Inflammatory macrophage treated with lipopolysaccharide for 4 hours (primary cell): ENCODE data around the gene TNNI2.

ENCODE experiments used
- DNase-seq: peaks from one replicate; pipeline ENCODE4 v3.0.0-alpha.2; 2020

The TNNI2 gene

GRCh38 chr11:1834779-1835670 is 3.8 kb upstream of the TNNI2 start, which contains the start of gene SYT8:
TSS of gene SYT8 (plus strand) at chr11:1834990. CDS start at chr11:1835106, 116 bp downstream.
- DNase-seq, result no peak

GRCh38 chr11:1835671-1836010 is 3.1 kb upstream of the TNNI2 start:
- DNase-seq, result no peak

DNA sequence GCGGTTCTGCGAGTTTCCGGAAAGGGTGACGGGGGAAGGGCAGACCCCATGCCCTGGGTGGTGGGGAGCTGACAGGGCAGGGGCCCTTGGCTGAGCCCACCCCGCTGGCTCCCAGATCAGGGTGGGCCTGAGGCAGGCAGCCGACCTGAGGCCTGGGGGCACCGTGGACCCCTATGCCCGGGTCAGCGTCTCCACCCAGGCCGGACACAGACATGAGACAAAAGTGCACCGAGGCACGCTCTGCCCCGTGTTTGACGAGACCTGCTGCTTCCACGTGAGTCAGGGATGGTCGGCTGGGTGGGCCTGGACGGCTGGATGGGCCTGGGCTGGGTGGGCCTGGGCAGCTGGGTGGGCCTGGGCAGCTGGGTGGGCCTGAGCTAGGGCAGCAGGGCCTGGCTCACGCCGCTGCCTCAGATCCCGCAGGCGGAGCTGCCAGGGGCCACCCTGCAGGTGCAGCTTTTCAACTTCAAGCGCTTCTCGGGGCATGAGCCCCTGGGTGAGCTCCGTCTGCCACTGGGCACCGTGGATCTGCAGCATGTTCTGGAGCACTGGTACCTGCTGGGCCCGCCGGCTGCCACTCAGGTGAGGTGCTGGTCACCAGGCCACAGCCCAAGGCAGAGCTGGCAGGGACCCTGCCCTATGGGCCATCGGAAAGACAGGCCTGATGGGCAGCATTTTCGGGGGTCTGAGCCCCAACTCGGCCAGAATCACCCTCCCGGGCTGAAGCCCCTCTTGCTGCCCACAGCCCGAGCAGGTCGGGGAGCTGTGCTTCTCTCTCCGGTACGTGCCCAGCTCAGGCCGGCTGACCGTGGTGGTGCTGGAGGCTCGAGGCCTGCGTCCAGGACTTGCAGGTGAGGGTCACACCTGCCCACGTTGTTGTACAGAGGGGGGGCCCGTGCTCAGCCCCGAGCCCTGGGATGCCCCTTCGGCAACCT is 2.5 kb upstream of the TNNI2 start:
- DNase-seq, result no peak

- DNase-seq, result peak; percentile 53
Measured at GRCh38 chr11:1837171-1838076, 1.4 kb upstream of the TNNI2 start.

DNA sequence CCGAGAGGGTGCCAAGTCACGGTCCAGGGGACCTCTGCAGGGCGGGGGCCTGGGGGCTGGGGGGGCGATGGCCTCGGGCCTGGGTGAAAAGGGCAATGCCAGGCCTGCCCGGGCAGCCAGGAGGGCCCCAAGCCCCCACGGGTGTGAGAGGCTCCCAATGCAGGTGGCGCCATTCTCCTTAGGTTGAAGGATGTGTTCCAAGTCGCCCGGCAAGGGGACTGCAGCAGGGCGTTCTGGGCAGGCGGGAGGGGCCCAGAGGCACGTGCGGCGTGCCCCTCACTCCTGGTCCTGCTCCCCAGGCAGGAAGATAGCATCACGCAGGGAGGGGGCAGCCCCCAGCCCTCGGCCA is 730 bp upstream of the TNNI2 start:
- DNase-seq, result no peak

DNA sequence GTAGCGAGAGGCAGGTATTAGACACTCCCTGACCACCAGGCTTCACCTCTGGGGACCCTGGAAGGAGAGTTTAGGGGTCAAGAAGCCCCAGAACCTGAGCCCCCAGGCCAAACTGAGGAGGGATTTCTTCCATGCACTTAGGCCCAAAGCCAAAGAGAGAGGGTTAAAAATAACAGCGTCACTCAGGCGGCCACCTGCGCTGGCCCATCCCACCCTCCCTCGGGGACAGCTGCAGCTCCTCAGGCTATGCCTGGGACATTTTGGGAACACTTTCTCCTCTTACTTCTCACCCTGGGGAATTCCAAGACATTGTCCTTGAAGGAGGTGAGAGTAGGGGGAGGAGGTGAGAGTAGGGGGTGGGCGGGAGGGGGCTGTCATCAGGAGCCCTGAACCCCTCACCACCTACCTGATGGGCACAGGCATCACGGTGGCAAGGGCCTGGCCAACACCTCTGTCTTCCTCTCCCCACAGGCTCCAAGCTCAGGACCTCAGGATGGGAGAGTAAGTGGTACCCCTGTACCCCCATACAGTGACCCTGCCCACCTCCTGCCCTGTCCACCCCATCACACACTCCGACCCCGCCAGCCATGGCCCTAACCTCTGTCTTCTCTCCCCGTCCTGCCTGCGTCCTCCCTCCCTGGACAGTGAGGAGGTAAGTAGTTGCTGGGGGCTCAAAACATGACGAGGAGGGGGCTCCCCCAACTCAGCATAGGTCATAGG is 583 bp downstream of the TNNI2 start:
- no peak for DNase-seq

DNA sequence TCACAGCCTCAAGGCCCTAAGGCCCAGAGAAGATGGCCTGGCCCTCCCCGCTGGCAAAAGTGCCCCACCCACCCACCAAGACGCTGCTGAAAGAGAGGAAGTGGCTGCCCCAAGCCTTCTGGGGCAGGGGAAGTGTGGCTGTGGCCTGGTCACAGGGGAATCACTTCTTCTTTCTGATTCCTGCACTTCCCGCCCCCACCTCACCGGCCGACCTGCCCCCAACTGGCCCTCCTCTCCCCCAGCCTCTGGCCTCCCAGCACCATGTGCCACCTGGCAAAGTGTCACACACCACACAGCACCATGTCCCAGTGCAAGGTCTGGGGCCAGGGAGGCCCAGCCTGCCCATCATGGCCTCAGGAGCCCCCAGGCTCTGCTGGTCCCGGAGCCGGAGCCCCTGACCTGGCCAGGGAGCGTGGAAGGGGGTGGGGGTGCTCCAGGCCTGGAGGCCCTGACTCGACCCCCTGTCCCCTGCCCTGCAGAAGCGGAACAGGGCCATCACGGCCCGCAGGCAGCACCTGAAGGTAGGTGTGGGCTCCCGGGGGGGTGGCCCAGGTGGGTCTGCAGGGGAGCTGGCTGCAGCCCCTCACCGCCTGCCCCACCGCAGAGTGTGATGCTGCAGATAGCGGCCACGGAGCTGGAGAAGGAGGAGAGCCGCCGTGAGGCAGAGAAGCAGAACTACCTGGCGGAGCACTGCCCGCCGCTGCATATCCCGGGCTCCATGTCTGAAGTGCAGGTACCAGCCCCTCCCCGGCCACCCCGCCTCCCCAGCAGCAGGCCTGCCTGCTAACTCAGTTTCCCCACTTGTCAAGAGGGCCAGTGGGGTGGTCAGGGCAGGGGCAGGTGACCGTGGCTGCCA is 1.4 kb downstream of the TNNI2 start:
- DNase-seq, result peak; percentile 93

DNA sequence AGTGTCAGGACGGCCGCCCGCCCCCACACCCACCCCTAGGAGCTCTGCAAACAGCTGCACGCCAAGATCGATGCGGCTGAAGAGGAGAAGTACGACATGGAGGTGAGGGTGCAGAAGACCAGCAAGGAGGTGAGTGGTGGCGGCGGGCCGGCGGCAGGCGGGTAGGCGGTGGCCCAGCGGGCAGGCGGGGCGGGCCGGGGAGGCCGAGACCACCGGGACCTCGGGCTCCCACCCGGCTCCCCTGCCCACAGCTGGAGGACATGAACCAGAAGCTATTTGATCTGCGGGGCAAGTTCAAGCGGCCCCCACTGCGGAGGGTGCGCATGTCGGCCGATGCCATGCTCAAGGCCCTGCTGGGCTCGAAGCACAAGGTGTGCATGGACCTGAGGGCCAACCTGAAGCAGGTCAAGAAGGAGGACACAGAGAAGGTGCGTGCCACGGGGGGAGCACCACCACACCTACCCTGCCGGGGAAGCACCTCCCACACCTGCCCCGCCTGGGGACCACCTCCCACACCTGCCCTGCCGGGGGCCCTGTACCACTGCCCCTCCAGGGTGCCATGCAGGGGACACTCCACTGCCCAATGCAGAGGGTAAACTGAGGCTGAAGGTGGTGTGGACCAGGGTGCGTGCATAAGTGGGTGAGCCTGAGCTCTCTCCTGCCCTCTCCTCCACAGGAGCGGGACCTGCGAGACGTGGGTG is 2.1 kb downstream of the TNNI2 start:
- no peak for DNase-seq

- DNase-seq, result no peak
Measured at GRCh38 chr11:1841511-1842148, 2.8 kb downstream of the TNNI2 start.

GRCh38 chr11:1842149-1843097 is 3.6 kb downstream of the TNNI2 start:
- no peak for DNase-seq

GRCh38 chr11:1843098-1843473 is 4.3 kb downstream of the TNNI2 start:
- no peak for DNase-seq

GRCh38 chr11:1843796-1844195 is 5.0 kb downstream of the TNNI2 start:
- DNase-seq, result no peak

DNA sequence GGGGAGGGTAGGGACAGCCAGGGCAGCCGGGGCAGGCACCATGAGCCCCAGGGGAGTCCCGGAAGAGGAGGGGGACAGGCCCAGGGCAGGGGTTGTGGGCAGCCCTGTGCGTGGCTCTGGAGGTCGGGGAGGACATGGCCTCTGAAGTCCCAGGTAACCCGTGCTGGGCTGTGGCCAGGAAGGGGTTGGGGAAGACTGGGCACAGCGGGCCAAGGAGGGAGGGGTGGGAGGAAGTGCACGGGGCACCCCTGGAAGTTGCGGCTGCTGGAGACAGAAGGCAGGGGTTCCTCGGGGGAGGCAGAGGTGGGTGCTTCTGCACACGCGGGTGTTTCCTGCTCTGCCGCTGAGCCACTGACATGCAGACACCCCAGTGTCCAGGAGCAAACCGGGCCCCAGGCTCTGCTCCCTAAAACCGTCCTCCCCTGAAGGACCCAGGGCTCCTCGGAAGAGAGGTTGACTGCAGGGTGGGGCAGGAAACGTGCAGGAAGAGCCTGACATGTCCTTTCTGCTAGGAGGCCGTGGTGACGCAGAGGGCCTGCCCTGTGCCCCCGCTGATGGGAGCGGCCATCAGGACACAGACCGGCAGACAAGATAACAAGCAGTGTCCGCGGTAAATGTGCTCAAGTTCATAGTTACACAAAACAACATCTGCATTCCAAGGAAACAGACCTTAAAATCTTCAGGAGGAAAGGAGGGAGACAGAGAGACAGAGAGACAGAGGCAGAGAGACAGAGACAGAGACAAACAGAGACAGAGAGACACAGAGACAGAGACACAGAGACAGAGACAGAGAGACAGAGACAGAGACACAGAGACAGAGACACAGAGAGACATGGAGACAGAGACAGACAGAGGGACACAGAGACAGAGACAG is 5.7 kb downstream of the TNNI2 start:
- peak; percentile 72 for DNase-seq

GRCh38 chr11:1845095-1845429 is 6.3 kb downstream of the TNNI2 start:
- no peak for DNase-seq

DNA sequence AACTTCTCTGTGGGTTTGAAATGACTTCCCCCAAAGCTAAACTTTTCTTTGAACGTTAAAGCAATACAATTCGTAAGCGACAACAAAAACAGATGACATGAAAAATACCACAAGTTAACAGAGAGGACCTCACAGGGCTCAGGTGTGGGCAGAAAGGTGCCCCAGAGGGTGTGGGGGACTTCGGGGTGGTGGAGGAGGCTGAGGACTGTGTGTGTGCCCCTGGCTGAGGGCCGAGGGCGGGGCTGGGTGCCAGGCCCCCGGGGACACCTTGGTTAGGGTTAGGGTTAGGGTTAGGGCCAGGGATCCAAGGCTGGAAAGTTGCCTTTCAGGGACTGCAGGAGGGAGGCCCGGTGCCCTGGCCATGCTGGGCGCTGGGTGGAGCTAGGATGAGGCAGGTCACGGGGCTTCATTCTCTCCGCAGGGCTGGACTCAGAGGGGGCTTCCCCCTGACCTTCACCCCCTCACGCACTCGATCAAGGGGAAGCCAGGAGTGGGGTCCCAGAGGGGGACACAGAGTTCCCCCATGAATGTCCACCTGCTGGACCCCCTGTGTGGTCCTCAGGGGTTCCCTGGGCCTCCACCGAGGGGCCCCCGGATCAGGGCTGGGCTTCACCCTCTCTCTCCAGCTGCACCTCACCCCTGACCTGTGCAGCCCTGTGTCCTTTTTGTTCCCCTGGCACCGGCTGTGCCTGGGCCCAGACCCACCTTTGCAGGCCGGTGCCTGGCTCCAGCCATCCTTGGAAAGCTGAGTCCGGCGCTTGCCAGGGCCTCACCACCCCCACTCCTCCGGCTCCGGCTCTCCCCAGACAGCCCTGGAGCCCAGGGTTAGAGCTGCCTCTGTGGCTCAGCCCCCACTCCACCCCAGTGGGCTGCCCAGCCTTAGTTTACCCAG is 7.0 kb downstream of the TNNI2 start:
- no peak for DNase-seq

- no peak for DNase-seq
Measured at GRCh38 chr11:1846453-1846932, 7.7 kb downstream of the TNNI2 start.
